Mammary epithelial cell (primary cell): ENCODE results near the gene ATP1A1.

Experiments used
- EZH2 ChIP-seq: IDR thresholded peaks from 2 replicates; pipeline ENCODE4 v1.6.1; 2012; ENCODE audit warnings: low read length, inconsistent platforms, borderline replicate concordance
- TF ChIP-seq, protein P1 (sequence below), 2 donors: IDR thresholded peaks in 1 of 2; conservative IDR thresholded peaks in 1 of 2; 2 replicates each; pipeline ENCODE4 v1.5.1; 2011 to 2012; ENCODE audit warnings: inconsistent platforms in 2 of 2, low read length in 2 of 2, mild to moderate bottlenecking in 2 of 2, control low read depth in 1 of 2, low read depth in 1 of 2; ENCODE audit not compliant: insufficient read depth in 1 of 2; ENCODE audit errors: extremely low read depth in 1 of 2

GRCh38 chr1:116347696-116348095 is 25.3 kb upstream of the ATP1A1 start:
- TF ChIP-seq, protein P1, sequence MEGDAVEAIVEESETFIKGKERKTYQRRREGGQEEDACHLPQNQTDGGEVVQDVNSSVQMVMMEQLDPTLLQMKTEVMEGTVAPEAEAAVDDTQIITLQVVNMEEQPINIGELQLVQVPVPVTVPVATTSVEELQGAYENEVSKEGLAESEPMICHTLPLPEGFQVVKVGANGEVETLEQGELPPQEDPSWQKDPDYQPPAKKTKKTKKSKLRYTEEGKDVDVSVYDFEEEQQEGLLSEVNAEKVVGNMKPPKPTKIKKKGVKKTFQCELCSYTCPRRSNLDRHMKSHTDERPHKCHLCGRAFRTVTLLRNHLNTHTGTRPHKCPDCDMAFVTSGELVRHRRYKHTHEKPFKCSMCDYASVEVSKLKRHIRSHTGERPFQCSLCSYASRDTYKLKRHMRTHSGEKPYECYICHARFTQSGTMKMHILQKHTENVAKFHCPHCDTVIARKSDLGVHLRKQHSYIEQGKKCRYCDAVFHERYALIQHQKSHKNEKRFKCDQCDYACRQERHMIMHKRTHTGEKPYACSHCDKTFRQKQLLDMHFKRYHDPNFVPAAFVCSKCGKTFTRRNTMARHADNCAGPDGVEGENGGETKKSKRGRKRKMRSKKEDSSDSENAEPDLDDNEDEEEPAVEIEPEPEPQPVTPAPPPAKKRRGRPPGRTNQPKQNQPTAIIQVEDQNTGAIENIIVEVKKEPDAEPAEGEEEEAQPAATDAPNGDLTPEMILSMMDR (conservative IDR thresholded peaks at IDR 0.05 in 1 of 2, IDR thresholded peaks at IDR 0.05 in 1 of 2; ENCODE audit: extremely low read depth in 1 of 2, insufficient read depth in 1 of 2, low read depth in 1 of 2, low read length in 2 of 2), result no peak
- no peak for TF ChIP-seq EZH2
